Small intestine (tissue), 16 donors: ENCODE data around the gene CCDC181. TPM values are rescaled to one million over a fixed set of nuclear protein-coding genes. Genes with fewer than 3 reads are reported as not detected.

Experiments used
- DNase-seq, 2 donors: peaks; one replicate each; pipeline versions ENCODE4 v3.0.0 to v3.0.0-alpha.2; 2013
- FAIRE-seq: peaks from 2 replicates; lab custom pipeline; 2012; peaks lifted over from hg19 to GRCh38; lab: Jason Lieb, UNC
- H3K27ac ChIP-seq, 3 donors: one replicate each; pipeline ENCODE4 v1.5.1; 2013; ENCODE audit warnings: low read length in 2 of 3, mild to moderate bottlenecking in 2 of 3, control low read depth in 1 of 3, inconsistent platforms in 1 of 3, low read depth in 1 of 3, moderate library complexity in 1 of 3
- H3K27me3 ChIP-seq, 3 donors: one replicate each; pipeline ENCODE4 v1.6.1; 2013; ENCODE audit warnings: low read length in 3 of 3, inconsistent platforms in 1 of 3; ENCODE audit not compliant: control insufficient read depth in 3 of 3, insufficient read depth in 3 of 3
- H3K36me3 ChIP-seq, 3 donors: one replicate each; pipeline ENCODE4 v1.6.1; 2013; ENCODE audit warnings: low read length in 3 of 3, inconsistent platforms in 1 of 3, low read depth in 1 of 3, mild to moderate bottlenecking in 1 of 3, moderate library complexity in 1 of 3; ENCODE audit not compliant: control insufficient read depth in 3 of 3, insufficient read depth in 2 of 3
- H3K4me1 ChIP-seq, 3 donors: one replicate each; pipeline ENCODE4 v1.6.1; 2013; ENCODE audit warnings: low read length in 2 of 3, inconsistent platforms in 1 of 3, low read depth in 1 of 3, mild to moderate bottlenecking in 1 of 3, moderate library complexity in 1 of 3; ENCODE audit not compliant: control insufficient read depth in 3 of 3, insufficient read depth in 2 of 3
- H3K4me3 ChIP-seq, 3 donors: one replicate each; pipeline ENCODE4 v1.5.1; 2013; ENCODE audit warnings: low read length in 3 of 3, control low read depth in 1 of 3, inconsistent platforms in 1 of 3, low read depth in 1 of 3, mild to moderate bottlenecking in 1 of 3, moderate library complexity in 1 of 3
- H3K9me3 ChIP-seq, 2 donors: one replicate each; pipeline ENCODE4 v1.6.1; 2013; ENCODE audit warnings: low read depth in 1 of 2, low read length in 1 of 2; ENCODE audit not compliant: control insufficient read depth in 2 of 2, insufficient read depth in 1 of 2
- WGBS, 3 donors: extraction: QIAGEN DNeasy Blood & Tissue Kit; methylation state at CpG; one replicate each; pipeline ENCODE4 v1.1.7; 2013; 5-methylcytosine and 5-hydroxymethylcytosine counted together
- long read RNA-seq, 10 donors: transcript quantifications; one replicate each; lab custom pipeline, GENCODE V29; 2026
- polyA plus RNA-seq, 4 donors: library from polyadenylated mRNA; stranded (reverse) in 3 of 4; unstranded in 1 of 4; fragments of 200-250 nt in 3 of 4; fragments of 120-200 nt in 1 of 4; gene quantifications; one replicate each; pipeline versions ENCODE4 v1.2.1 to v1.2.3, GENCODE V29; 2013
- donor health status: healthy with polysubstance abuse.
- donor health status: control.
- donor health status: control.
- donor health status: Bipolar disorder and iron deficiency.
- donor health status: healthy.

CCDC181 gene
- polyA plus RNA-seq: under 1 TPM in 2 of 4 donors, not detected in 2; 0.25 to 0.49 TPM
- long read RNA-seq, donor 1: 0 reads
- long read RNA-seq, donor 2: 0 reads
- long read RNA-seq, donor 3: 0 reads
- long read RNA-seq, donor 4: 0 reads
- long read RNA-seq, donor 5: 0 reads
- long read RNA-seq, donor 6: 0 reads
- long read RNA-seq, donor 7: 0 reads
- long read RNA-seq, donor 8: 0 reads
- long read RNA-seq, donor 9: 0 reads
- long read RNA-seq, donor 10: 0 reads

- 2 to 5% (median 4%) methylated on average over 29 of the region's 29 CpGs for WGBS, 3 donors
- H3K27me3 ChIP-seq: peaks cover 0 to 11% (median 10%) of the 10 kb centered on the region in 3 donors
- no peaks in the 10 kb centered on the region for H3K9me3 ChIP-seq
- no peaks in the 10 kb centered on the region for H3K36me3 ChIP-seq
- H3K27ac ChIP-seq: no peak within 1 kb of the TSS
- peaks cover 0 to 3% (median 0%) of the 10 kb centered on the region in 3 donors for H3K4me1 ChIP-seq
- H3K4me3 ChIP-seq: peak within 1 kb of the TSS in 2 of 3 donors; percentile 10 to 40
- FAIRE-seq (no peak), DNase-seq (peak in 1 of 2 donors; percentile 50)
Measured at GRCh38 chr1:169427081-169427641, at the start of gene CCDC181. TSS of gene CCDC181 (minus strand) at chr1:169427474. CDS start at chr1:169424927, 2,547 bp downstream.

GRCh38 chr1:169475806-169476387 is 48.6 kb upstream of the CCDC181 start:
- 88 to 91% (median 88%) methylated on average over 3 of the region's 3 CpGs for WGBS, 3 donors
- DNase-seq (no peak), FAIRE-seq (no peak)
- H3K4me3 ChIP-seq: no peak overlapping the region
- peaks cover 0 to 9% (median 5%) of the 10 kb centered on the region in 3 donors for H3K36me3 ChIP-seq
- H3K27me3 ChIP-seq: no peaks in the 10 kb centered on the region
- H3K27ac ChIP-seq: no peak overlapping the region
- H3K4me1 ChIP-seq: no peaks in the 10 kb centered on the region
- H3K9me3 ChIP-seq: no peaks in the 10 kb centered on the region

- peaks cover 0 to 9% (median 5%) of the 10 kb centered on the region in 3 donors for H3K36me3 ChIP-seq
- 91 to 100% (median 100%) methylated on average over 1 of the region's 1 CpG for WGBS, 3 donors
- H3K4me1 ChIP-seq: no peaks in the 10 kb centered on the region
- H3K4me3 ChIP-seq: no peak overlapping the region
- DNase-seq (no peak), FAIRE-seq (no peak)
- no peaks in the 10 kb centered on the region for H3K27me3 ChIP-seq
- no peaks in the 10 kb centered on the region for H3K9me3 ChIP-seq
- H3K27ac ChIP-seq: no peak overlapping the region
Measured at GRCh38 chr1:169474302-169474995, 47.2 kb upstream of the CCDC181 start.

- no peak for DNase-seq
- H3K9me3 ChIP-seq: no peaks in the 10 kb centered on the region
- peaks cover 0 to 9% (median 5%) of the 10 kb centered on the region in 3 donors for H3K36me3 ChIP-seq
- no peaks in the 10 kb centered on the region for H3K4me1 ChIP-seq
- no peak for FAIRE-seq
- H3K4me3 ChIP-seq: peak overlapping the region in 1 of 3 donors; percentile 15
- 80 to 82% (median 82%) methylated on average over 5 of the region's 5 CpGs for WGBS, 3 donors
- no peaks in the 10 kb centered on the region for H3K27me3 ChIP-seq
- no peak overlapping the region for H3K27ac ChIP-seq
Measured at GRCh38 chr1:169473347-169473746, 46.1 kb upstream of the CCDC181 start.

- no peak overlapping the region for H3K4me3 ChIP-seq
- DNase-seq: no peak
- H3K9me3 ChIP-seq: no peaks in the 10 kb centered on the region
- peaks cover under 1 to 9% (median 5%) of the 10 kb centered on the region in 3 donors for H3K36me3 ChIP-seq
- H3K27ac ChIP-seq: no peak overlapping the region
- FAIRE-seq: no peak
- no peaks in the 10 kb centered on the region for H3K27me3 ChIP-seq
- no peaks in the 10 kb centered on the region for H3K4me1 ChIP-seq
- 95 to 98% (median 96%) methylated on average over 3 of the region's 3 CpGs for WGBS, 3 donors
Measured at GRCh38 chr1:169472738-169473137, 45.5 kb upstream of the CCDC181 start.

- DNase-seq (no peak), FAIRE-seq (no peak)
Measured at GRCh38 chr1:169468982-169469381, 41.7 kb upstream of the CCDC181 start.

GRCh38 chr1:169466259-169467230 is 39.3 kb upstream of the CCDC181 start:
- H3K36me3 ChIP-seq: peaks cover 0 to 2% (median 2%) of the 10 kb centered on the region in 3 donors
- no peaks in the 10 kb centered on the region for H3K27me3 ChIP-seq
- no peaks in the 10 kb centered on the region for H3K4me1 ChIP-seq
- DNase-seq (peak; percentile 42 to 47), FAIRE-seq (no peak)
- no peak overlapping the region for H3K4me3 ChIP-seq
- 79 to 84% (median 82%) methylated on average over 8 of the region's 8 CpGs for WGBS, 3 donors
- H3K9me3 ChIP-seq: no peaks in the 10 kb centered on the region
- H3K27ac ChIP-seq: no peak overlapping the region

More at GRCh38 chr1:169468982-169469381, 41.7 kb upstream of the CCDC181 start:
- Histone ChIP-seq H3K36me3 (peaks cover 0 to 2% (median 2%) of the 10 kb centered on the region in 3 donors), H3K27me3 (no peaks in the 10 kb centered on the region), H3K9me3 (no peaks in the 10 kb centered on the region), H3K4me1 (no peaks in the 10 kb centered on the region), H3K27ac (no peak overlapping the region), H3K4me3 (no peak overlapping the region)
